OCI-LY7 (cell line): ENCODE results near the gene HCFC1.

Experiments used
- CTCF ChIP-seq: fragments of 200-600 bp; sonication (generic); conservative IDR thresholded peaks from 2 replicates; pipeline ENCODE4 v1.5.1; 2014; ENCODE audit warnings: mild to moderate bottlenecking, antibody characterized with exemption, low read length, moderate library complexity, mixed read lengths
- EZH2phosphoT487 ChIP-seq: fragments of 200-600 bp; sonication (generic); IDR thresholded peaks from 2 replicates; pipeline ENCODE4 v1.6.1; 2018; ENCODE audit warnings: low read depth, borderline replicate concordance, mild to moderate bottlenecking, mixed run types, antibody characterized with exemption, low read length, moderate library complexity, mixed read lengths

- no peak for TF ChIP-seq CTCF
- TF ChIP-seq EZH2phosphoT487, result no peak
Observed at GRCh38 chrX:153917869-153918268, 53.7 kb downstream of the HCFC1 start.
